ENCODE results near the gene PRR35. TPM values are rescaled to one million over a fixed set of nuclear protein-coding genes. Genes with fewer than 3 reads are reported as not detected.

Gene PRR35
- total RNA-seq, 1 experiment from 2014 or later, result not detected

- ChIA-PET POLR2A (ENCODE audit: unreplicated experiment) (no interaction called here), CTCF (no interaction called here)
- H3K4me2 ChIP-seq (ENCODE audit: low read length), result no peak within 1 kb of the TSS
- intact Hi-C loops (cut with micrococcal nuclease), result no loop called here
- H2AFZ ChIP-seq (ENCODE audit: low read length), result no peak within 1 kb of the TSS
- ATAC-seq, result no peak
- no peak for DNase-seq
- H3K79me2 ChIP-seq (ENCODE audit: low read length), result peaks cover 12% of the 10 kb centered on the region
- no peaks in the 10 kb centered on the region for H3K36me3 ChIP-seq (ENCODE audit: low read depth, low read length)
- no TSS peak for BruUV-seq (replicated peaks)
- no peaks in the 10 kb centered on the region for H3K27me3 ChIP-seq (ENCODE audit: low read length)
- no peaks in the 10 kb centered on the region for H3K9me2 ChIP-seq (replicated peaks; ENCODE audit: low read length)
- no peaks in the 10 kb centered on the region for H4K20me1 ChIP-seq (ENCODE audit: low read length)
- no peaks in the 10 kb centered on the region for H3K9me3 ChIP-seq (ENCODE audit: low read length)
- no peak within 1 kb of the TSS for H3K4me3 ChIP-seq (ENCODE audit: low read length)
- H3K9ac ChIP-seq (ENCODE audit: low read length), result no peak within 1 kb of the TSS
- H3K27ac ChIP-seq (ENCODE audit: low read length), result no peak within 1 kb of the TSS
- peaks cover 6% of the 10 kb centered on the region; the same call in 1 of the 2 replicates for H3K4me1 ChIP-seq (ENCODE audit: insufficient read depth, low read length)
- no peak for TF ChIP-seq CTCF (conservative IDR thresholded peaks at IDR 0.05; ENCODE audit: low read depth, low read length)
- TF ChIP-seq EZH2phosphoT487 (IDR thresholded peaks at IDR 0.05; ENCODE audit: borderline replicate concordance, low read length), result no peak
- no peak for TF ChIP-seq EZH2 (IDR thresholded peaks at IDR 0.05; ENCODE audit: low read length, unreplicated experiment)
- no peaks in the 10 kb centered on the region for H3F3A ChIP-seq (ENCODE audit: low read length, unreplicated experiment)
These were observed 6.5 kb downstream of the PRR35 start, which contains the start of gene NHLRC4 for GRCh38 chr16:566475-567372. Gene NHLRC4, plus strand, starts transcription at chr16:567005. Its CDS starts 1,043 bp downstream, at chr16:568048.

DNA sequence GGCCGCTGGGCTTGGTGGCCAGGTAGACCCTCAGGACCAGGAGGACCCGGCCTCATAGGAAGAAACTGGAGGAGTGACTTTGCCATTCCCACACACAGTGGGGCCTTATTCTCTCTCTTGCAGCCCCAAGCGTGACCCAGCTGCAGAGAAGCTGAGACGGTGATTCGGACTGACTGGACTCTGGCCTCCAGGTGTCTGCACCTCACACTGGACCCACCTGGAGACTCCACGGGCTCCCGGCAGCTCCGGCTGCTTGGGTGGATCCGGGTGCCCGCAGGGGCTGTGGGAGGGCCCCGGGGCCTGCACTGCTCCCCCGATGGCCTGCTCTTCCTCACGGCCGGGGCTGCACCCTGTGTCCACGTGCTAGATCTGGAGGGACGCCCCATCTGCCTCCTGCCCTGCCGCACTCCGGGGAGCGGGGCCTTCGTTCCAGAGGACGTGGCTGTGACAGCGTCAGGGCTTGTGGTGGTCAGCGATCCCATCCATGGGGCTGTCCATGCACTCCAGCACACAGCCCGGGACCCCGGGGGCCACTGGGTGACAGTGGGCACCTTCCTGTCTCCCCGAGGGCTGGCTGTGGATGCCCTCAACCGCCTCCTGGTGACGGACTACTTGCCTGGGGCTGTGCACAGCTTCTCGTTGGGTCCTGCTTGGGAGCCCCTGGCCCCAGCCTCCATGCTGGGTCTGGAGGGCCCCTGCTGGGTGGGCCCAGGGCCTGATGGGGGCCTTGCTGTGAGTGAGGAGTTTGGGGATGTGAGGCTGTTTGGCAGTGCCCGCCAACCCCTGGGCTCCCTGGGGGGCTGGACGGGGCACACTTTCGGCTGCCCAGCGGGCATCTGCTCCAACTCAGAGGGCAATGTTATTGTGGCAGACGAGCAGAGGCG lies 7.4 kb downstream of the PRR35 start:
- CTCF ChIA-PET, result no interaction called here
- TF ChIP-seq EZH2phosphoT487 (IDR thresholded peaks at IDR 0.05; ENCODE audit: borderline replicate concordance, low read length) (no peak), EZH2 (IDR thresholded peaks at IDR 0.05; ENCODE audit: low read length, unreplicated experiment) (no peak), CTCF (conservative IDR thresholded peaks at IDR 0.05; ENCODE audit: low read depth, low read length) (no peak)
- H3K9me3 ChIP-seq (ENCODE audit: low read length), result no peaks in the 10 kb centered on the region
- H2AFZ ChIP-seq (ENCODE audit: low read length), result no peak overlapping the region
- no peaks in the 10 kb centered on the region for H4K20me1 ChIP-seq (ENCODE audit: low read length)
- POLR2A ChIA-PET (ENCODE audit: unreplicated experiment), result no interaction called here
- H3K4me3 ChIP-seq (ENCODE audit: low read length), result no peak overlapping the region
- H3K79me2 ChIP-seq (ENCODE audit: low read length), result peaks cover 12% of the 10 kb centered on the region
- ATAC-seq (no peak), DNase-seq (no peak)
- H3K4me1 ChIP-seq (ENCODE audit: insufficient read depth, low read length), result peaks cover 6% of the 10 kb centered on the region; the same call in 1 of the 2 replicates
- no peaks in the 10 kb centered on the region for H3F3A ChIP-seq (ENCODE audit: low read length, unreplicated experiment)
- no TSS peak for BruUV-seq (replicated peaks)
- no peaks in the 10 kb centered on the region for H3K36me3 ChIP-seq (ENCODE audit: low read depth, low read length)
- no peak overlapping the region for H3K9ac ChIP-seq (ENCODE audit: low read length)
- no peak overlapping the region for H3K27ac ChIP-seq (ENCODE audit: low read length)
- H3K4me2 ChIP-seq (ENCODE audit: low read length), result no peak overlapping the region
- intact Hi-C loops (cut with micrococcal nuclease), result no loop called here
- H3K9me2 ChIP-seq (replicated peaks; ENCODE audit: low read length), result no peaks in the 10 kb centered on the region
- no peaks in the 10 kb centered on the region for H3K27me3 ChIP-seq (ENCODE audit: low read length)
